Stimulated activated CD4-positive, alpha-beta T cell treated with anti-CD3 and anti-CD28 coated beads, Interleukin-15, amount 100 ng/mL, for 1 hour (primary cell): ENCODE results near the gene LMAN2.
"Not testable (repeated sequence)": the region's sequence is repeated elsewhere in the genome, so short reads cannot be mapped to it uniquely, and the experiment has no call there.

Experiments used
- DNase-seq, 2 donors: peaks; one replicate each; pipeline ENCODE4 v3.0.0-alpha.2; 2020; ENCODE audit warnings: low read depth in 1 of 2, low spot score in 1 of 2

The LMAN2 gene

GRCh38 chr5:177378884-177379883 is 27.7 kb upstream of the LMAN2 start:
- DNase-seq: no peak

DNA sequence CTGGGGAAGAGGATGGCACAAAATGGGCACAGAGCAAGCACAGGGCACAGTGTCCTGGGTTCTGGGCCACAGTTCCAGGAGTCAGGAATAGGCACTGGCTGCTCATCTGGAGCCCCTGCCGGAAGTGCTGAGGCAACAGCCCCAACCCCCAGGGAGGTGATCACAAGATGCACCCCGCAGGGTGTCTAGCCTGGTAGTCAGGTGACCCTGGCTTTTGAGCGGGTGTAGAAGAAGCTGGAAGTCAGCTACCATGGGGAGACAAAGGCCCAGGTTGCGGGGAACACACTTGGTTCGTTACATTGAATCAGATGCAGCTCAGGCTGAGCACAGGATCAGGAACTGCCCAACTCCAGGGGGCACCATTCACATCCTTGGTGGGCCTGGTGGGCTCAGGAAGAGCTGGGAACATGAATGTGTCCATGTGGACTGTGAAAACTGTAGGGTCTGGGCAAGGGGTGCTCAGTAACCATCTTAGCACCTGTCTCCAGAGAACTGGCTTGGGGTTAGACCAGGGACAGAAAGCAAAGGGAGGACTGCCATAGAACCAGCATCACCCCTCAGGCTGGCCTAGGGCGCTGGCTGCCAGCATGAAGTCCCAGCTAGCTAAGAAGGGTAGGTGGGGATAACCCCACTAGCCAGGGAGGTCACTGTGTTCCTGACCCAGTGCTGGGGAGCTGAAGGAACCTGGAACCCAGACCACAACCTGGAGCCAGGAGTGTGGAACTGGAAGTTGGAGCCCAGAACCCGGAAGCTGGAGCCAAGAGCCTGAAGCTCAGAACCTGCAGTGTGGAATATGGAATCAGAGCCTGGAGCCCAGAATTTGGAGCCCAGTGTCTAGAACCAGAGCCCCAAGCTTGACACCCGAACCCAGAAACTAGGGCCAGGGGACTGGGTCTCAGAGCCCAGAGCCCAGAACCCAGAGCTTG is 26.6 kb upstream of the LMAN2 start:
- DNase-seq: no peak

- no peak for DNase-seq
Observed at GRCh38 chr5:177376107-177376506, 24.6 kb upstream of the LMAN2 start.

- not testable (repeated sequence) for DNase-seq
Observed at GRCh38 chr5:177375516-177375915, 24.0 kb upstream of the LMAN2 start.

DNA sequence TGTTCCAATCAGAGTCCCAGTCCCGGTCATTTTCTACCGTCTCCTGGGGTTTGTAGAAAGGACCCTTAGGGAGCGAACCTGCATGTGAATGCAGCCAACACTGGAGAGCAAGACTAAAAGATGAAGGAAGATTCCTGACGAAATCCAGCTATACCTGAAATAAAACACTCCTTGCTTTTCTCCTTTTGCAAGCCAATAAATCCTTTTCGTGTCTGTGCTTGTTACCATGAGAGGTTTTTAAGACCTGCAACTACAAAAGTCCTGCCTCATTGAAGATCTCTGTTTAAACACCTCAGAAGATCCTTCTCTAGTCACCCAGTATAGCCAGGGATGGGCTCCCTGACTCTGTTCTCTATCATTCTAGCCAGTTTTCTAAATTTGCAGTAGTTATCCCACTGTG is 22.7 kb upstream of the LMAN2 start:
- no peak for DNase-seq

DNA sequence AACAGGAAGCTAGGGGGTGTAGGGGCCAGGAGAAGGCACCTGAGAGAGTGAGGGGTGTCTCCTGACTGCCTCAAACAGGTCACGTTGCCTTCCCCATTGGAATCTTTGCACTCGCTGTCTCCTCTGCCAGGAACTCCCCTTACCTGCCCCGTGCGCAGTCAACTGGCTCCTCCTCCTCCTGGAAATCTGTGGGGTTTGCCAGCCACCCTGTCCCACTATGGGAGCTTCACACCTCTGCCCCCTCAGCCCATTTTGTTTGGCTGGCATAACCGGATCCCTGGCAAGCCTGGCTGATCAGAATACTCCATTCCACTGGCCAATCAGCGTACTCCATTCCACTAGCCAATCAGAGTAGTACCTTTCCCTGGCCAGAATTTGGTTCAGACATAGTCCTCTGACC is 22.3 kb upstream of the LMAN2 start:
- DNase-seq: no peak

GRCh38 chr5:177372910-177373309 is 21.4 kb upstream of the LMAN2 start:
- DNase-seq: no peak

DNA sequence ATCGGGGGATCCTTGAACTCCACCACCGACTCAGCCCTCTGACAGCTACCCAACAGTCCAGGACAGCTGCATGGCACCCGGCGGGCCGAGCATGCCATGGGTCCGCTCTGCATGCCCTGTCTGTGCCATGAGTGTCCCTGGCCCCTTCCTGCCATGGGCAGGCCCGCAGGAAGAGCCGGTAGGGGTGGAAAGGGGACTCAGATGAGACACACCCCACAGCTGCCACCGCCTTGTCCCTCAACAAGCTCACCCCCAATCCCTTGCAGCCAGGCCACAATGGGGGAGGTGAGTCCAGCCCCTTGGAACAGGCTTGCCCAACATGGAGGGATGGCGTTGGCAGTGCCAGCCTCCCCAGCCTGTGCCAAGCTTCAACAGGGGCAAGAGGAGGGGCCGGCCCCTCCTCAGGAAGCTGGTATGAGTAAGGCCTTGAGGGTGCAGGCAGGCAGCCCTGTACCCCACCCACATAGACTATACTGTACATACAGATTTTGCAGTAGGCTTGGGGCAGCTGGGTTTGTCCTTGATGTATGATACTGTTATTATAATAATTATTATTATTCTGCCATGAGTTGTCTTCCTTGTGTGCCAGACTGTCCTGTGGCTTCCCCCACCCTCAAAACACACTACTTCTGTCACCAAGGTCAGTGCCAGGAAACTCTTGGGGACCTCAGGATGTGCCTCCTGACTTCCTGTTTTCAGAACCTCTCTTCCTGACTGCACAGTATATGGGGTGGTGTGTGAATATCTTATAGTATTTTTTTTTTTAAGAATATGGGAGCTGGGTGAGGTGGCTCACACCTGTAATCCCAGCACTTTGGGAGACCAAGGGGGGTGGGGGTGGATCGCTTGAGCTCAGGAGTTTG is 20.8 kb upstream of the LMAN2 start:
- no peak for DNase-seq

DNA sequence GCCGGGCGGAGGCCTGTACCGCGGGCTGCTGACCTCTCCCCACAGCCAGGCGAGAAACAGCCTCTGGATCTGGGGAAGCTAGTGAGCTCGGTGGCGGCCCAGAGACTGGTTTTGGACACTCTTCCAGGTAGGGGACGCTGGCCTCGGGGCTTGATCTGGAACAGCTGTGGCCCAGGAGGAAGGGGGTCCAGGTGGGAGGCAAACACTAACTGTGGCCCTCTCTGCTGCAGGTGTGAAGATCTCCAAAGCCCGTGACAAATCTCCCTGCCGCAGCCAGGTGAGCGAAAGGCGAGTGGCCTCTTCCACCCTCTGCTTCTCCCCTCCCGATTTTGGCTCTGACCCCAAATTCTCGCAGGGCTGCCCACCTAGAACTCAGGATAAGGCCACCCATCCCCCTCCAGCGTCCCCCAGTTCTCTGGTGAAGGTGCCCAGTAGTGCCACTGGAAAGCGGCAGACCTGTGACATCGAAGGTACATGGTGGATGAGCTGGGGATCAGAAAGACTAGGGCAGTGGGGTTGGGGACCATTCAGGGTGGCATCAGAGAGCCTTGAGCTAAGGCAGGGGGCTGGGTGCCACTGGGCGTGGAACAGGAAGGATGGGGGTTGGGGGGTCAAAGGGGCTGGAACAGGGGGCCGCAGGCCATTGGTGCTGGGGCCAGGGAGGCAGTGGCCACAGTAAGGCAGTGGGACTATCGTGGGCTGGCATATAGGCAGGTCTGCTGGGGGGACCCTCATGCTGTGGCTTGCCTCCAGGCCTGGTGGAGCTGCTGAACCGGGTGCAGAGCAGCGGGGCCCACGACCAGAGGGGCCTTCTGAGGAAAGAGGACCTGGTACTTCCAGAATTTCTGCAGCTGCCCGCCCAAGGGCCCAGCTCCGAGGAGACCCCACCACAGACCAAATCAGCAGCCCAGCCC is 19.9 kb upstream of the LMAN2 start:
- DNase-seq: no peak

GRCh38 chr5:177370488-177371119 is 19.1 kb upstream of the LMAN2 start:
- DNase-seq: peak in 1 of 2 donors; percentile 48

- DNase-seq: no peak
Observed at GRCh38 chr5:177369645-177370440, 18.4 kb upstream of the LMAN2 start.

GRCh38 chr5:177368869-177369644 is 17.6 kb upstream of the LMAN2 start:
- no peak for DNase-seq

- no peak for DNase-seq
Observed at GRCh38 chr5:177367981-177368868, 16.8 kb upstream of the LMAN2 start.

DNA sequence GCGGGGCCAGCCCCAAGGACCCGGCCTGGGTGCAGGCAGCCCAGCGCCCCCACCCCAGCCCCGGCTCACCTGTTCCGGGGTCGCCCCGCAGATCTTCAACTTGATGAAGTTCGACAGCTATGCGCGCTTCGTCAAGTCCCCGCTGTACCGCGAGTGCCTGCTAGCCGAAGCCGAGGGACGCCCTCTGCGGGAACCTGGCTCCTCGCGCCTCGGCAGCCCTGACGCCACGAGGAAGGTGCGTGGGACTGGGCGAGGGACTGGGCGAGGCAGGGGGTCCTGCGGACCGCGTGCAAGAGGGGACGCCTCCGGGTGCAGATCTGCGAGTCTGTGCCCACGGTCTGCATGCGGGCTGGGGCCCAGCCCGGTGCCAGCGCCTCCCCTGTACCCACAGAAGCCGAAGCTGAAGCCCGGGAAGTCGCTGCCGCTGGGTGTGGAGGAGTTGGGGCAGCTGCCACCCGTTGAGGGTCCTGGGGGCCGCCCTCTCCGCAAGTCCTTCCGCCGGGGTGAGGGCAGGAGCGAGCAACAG is 15.9 kb upstream of the LMAN2 start:
- DNase-seq: no peak

DNA sequence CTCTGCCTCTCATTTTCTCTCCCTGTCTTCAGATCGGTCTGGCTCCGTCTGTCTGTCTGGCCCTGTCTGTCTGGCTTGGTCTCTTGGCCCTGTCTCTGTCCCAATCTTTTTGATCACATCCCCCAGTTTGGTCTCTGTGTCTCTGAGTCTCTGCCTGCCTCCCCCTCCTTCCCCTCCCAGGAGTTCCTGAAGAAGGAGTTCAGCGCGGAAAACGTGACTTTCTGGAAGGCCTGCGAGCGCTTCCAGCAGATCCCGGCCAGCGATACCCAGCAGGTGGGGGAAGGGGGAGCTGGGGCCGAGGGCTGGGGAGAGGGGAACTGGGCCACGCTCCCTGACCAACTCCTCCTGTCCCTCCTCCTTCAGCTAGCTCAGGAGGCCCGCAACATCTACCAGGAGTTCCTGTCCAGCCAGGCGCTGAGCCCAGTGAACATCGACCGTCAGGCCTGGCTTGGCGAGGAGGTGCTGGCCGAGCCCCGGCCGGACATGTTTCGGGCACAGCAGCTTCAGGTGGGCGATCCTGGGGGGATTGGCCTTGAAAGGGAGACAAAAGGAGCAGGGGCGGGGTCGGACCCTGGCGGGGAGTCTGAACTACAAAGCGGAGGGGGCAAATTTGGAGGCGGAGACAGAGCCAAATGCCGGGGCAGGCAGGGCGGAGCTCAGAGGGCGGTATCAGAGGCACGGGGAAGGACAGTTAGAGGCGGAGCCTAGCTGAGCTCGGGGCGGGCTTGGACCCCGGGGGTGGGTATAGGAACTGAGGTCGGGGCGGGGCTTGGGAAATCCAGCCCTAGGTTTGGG is 15.3 kb upstream of the LMAN2 start:
- DNase-seq: no peak
